Endothelial cell of umbilical vein (primary cell): ENCODE measurements around the gene ABI3. TPM values are rescaled to one million over a fixed set of nuclear protein-coding genes. Genes with fewer than 3 reads are reported as not detected.

Experiments
- BruUV-seq: library from RNA; stranded (reverse); fragments of 400-500 nt; replicated peaks from 2 replicates; lab custom pipeline; 2021; lab: Mats Ljungman, UMichigan
- CTCF ChIA-PET: fragments of 300-600, 350-600 bp; sonication (Branson Sonifier 250); formaldehyde crosslinking; loops from one replicate; lab custom pipeline; 2021; ENCODE audit warnings: antibody characterized with exemption, inconsistent platforms; lab: Charles Lee
- POLR2A ChIA-PET: fragments of 300-600, 350-600 bp; sonication (Branson Sonifier 250); formaldehyde crosslinking; loops from one replicate; lab custom pipeline; 2021; ENCODE audit warnings: antibody characterized with exemption, inconsistent platforms; lab: Charles Lee
- DNase-seq: peaks from one replicate; pipeline ENCODE4 v3.0.0-alpha.2; 2011; ENCODE audit warnings: low read depth, low spot score
- FAIRE-seq: peaks from 2 replicates; lab custom pipeline; 2011; peaks lifted over from hg19 to GRCh38; lab: Jason Lieb, UNC
- H2AFZ ChIP-seq: 2 replicates; pipeline ENCODE4 v1.6.0; 2012; ENCODE audit warnings: low read depth, low read length, control low read depth, inconsistent platforms
- H3K27ac ChIP-seq: 2 replicates; pipeline ENCODE4 v1.5.1; 2011; ENCODE audit warnings: low read depth, mild to moderate bottlenecking, control low read depth, low read length, moderate library complexity; ENCODE audit not compliant: insufficient read depth
- H3K27me3 ChIP-seq, 2 experiments: 2 replicates each; pipeline versions ENCODE4 v1.6.0 to v1.6.1; 2011; ENCODE audit warnings: low read length in 2 of 2, mixed read lengths in 1 of 2; ENCODE audit not compliant: control insufficient read depth in 2 of 2, insufficient read depth in 2 of 2
- H3K36me3 ChIP-seq, 2 experiments: 2 replicates in 1 of 2; 3 replicates in 1 of 2; pipeline ENCODE4 v1.5.1; 2011; ENCODE audit warnings: low read length in 2 of 2, mild to moderate bottlenecking in 1 of 2, moderate library complexity in 1 of 2; ENCODE audit not compliant: control insufficient read depth in 2 of 2, insufficient read depth in 2 of 2; ENCODE audit errors: extremely low read depth in 1 of 2
- H3K4me1 ChIP-seq: 3 replicates; pipeline ENCODE4 v1.5.1; 2011; ENCODE audit warnings: mild to moderate bottlenecking, low read length; ENCODE audit not compliant: control insufficient read depth, insufficient read depth; ENCODE audit errors: extremely low read depth
- H3K4me2 ChIP-seq: 2 replicates; pipeline ENCODE4 v1.6.1; 2011; ENCODE audit warnings: low read length, control low read depth, mixed read lengths; ENCODE audit not compliant: insufficient read depth
- H3K4me3 ChIP-seq, 3 experiments: fragments of 200-600 bp in 1 of 3; sonication (generic), shearing (Covaris generic) in 1 of 3; replicated peaks in 1 of 3; 2 replicates each; pipeline ENCODE4 v1.5.1; 2011 to 2016; ENCODE audit warnings: control low read depth in 3 of 3, low read length in 3 of 3, mild to moderate bottlenecking in 2 of 3, inconsistent platforms in 1 of 3, low read depth in 1 of 3, moderate library complexity in 1 of 3; ENCODE audit not compliant: insufficient read depth in 1 of 3
- H3K79me2 ChIP-seq: 2 replicates; pipeline ENCODE4 v1.6.0; 2012; ENCODE audit warnings: low read length, inconsistent platforms; ENCODE audit not compliant: control insufficient read depth, insufficient read depth
- H3K9ac ChIP-seq: replicated peaks from 2 replicates; pipeline ENCODE3; 2011; ENCODE audit warnings: low read length, control low read depth; ENCODE audit not compliant: insufficient read depth; ENCODE audit errors: extremely low read depth
- H3K9me1 ChIP-seq: replicated peaks from 3 replicates; pipeline ENCODE4 v1.6.0; 2011; ENCODE audit warnings: mild to moderate bottlenecking, low read length; ENCODE audit not compliant: control insufficient read depth, insufficient read depth; ENCODE audit errors: extremely low read depth
- H3K9me3 ChIP-seq: replicated peaks from 2 replicates; pipeline ENCODE4 v1.5.1; 2012; ENCODE audit warnings: low read length, inconsistent platforms; ENCODE audit not compliant: control insufficient read depth, insufficient read depth
- H4K20me1 ChIP-seq: replicated peaks from 2 replicates; pipeline ENCODE3; 2011; ENCODE audit warnings: mild to moderate bottlenecking, low read length; ENCODE audit not compliant: control insufficient read depth, insufficient read depth; ENCODE audit errors: extremely low read depth
- EZH2 ChIP-seq: IDR thresholded peaks from 2 replicates; pipeline ENCODE4 v1.6.1; 2012; ENCODE audit warnings: borderline replicate concordance, low read depth, mild to moderate bottlenecking, moderate library complexity, low read length, inconsistent platforms; ENCODE audit not compliant: severe bottlenecking
- FOS ChIP-seq: IDR thresholded peaks from 2 replicates; pipeline ENCODE4 v1.6.1; 2011; ENCODE audit warnings: mild to moderate bottlenecking, low read length, moderate library complexity, borderline replicate concordance; ENCODE audit not compliant: insufficient read depth
- GATA2 ChIP-seq: IDR thresholded peaks from 2 replicates; pipeline ENCODE4 v1.7.0; 2011; ENCODE audit warnings: low read depth, mild to moderate bottlenecking, moderate library complexity, mixed read lengths, low read length; ENCODE audit not compliant: insufficient read length, insufficient read depth
- JUN ChIP-seq: IDR thresholded peaks from 2 replicates; pipeline ENCODE4 v1.6.1; 2011; ENCODE audit warnings: borderline replicate concordance, low read depth; ENCODE audit not compliant: insufficient read length, insufficient read depth
- MYC ChIP-seq: IDR thresholded peaks from one replicate; pipeline ENCODE4 v1.6.1; 2011; ENCODE audit warnings: mild to moderate bottlenecking, low read depth, low read length
- POLR2A ChIP-seq: IDR thresholded peaks from 2 replicates; pipeline ENCODE4 v1.6.1; 2012; ENCODE audit warnings: low read depth, mild to moderate bottlenecking, control low read depth, low read length
- POLR2AphosphoS5 ChIP-seq: IDR thresholded peaks from 2 replicates; pipeline ENCODE4 v1.6.1; 2012; ENCODE audit warnings: low read depth, mild to moderate bottlenecking, control low read depth, low read length, moderate library complexity; ENCODE audit not compliant: insufficient read depth
- dilution Hi-C: fragments of 300-500 bp; cut with MboI; formaldehyde crosslinking; loops from one replicate; pipeline ENCODE4 v1.15.0; 2019; ENCODE audit warnings: low sequenced_read_pairs; ENCODE audit not compliant: extremely low pct_ligation_motif_present
- intact Hi-C: fragments of 100-400 bp; cut with micrococcal nuclease; formaldehyde crosslinking; loops from one replicate; pipeline ENCODE4 v1.10.0; 2022
- polyA plus RNA-seq, 4 experiments: library from polyadenylated mRNA; depleted of rRNA in 3 of 4; stranded (reverse) in 3 of 4; unstranded in 1 of 4; fragments of >200 nt; gene quantifications; 2 replicates each; pipeline versions ENCODE4 v1.2.1 to v1.2.3, GENCODE V29; 2011 to 2012; ENCODE audit warnings: missing spikeins in 1 of 4
- total RNA-seq: library from RNA; stranded (reverse); gene quantifications from 2 replicates; pipeline ENCODE4 v1.2.3, GENCODE V29; 2021
- TF ChIP-seq, protein P1 (sequence below): IDR thresholded peaks from 2 replicates; pipeline ENCODE4 v1.6.1; 2011; ENCODE audit not compliant: insufficient read depth, insufficient read length
- TF ChIP-seq, protein P2 (sequence below), 2 donors: IDR thresholded peaks; 1 replicate in 1 of 2; 2 replicates in 1 of 2; pipeline ENCODE4 v1.5.1; 2011; ENCODE audit warnings: low read length in 2 of 2, mild to moderate bottlenecking in 2 of 2, moderate library complexity in 2 of 2, control low read depth in 1 of 2, inconsistent platforms in 1 of 2, low read depth in 1 of 2; ENCODE audit not compliant: insufficient read depth in 1 of 2; ENCODE audit errors: extremely low read depth in 1 of 2

ABI3 gene
- total and polyA plus RNA-seq, 2 donors (not counting 3 experiments of a cell fraction or from before 2014, with no cell fraction given): 35.2 to 35.5 TPM

DNA sequence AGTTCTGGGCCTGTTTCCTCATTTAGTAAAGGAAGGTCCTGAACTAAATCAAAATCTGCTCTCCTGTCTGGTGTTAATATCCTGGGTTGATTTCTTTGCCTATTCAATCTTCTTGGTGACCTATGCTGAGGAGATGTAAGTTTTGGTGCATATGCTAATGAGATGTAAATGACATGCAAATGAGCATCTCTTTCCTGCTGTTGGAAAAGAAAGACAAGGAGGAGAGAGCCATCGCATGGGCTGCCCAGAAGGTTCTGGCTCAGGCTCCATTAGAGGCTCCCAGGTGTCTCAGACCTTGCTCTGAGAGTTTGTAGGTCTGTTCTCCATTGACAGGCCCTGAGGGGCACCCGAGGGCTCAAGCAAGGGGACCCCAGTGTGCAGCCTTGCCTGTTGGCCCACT, 3.3 kb downstream of the ABI3 start:
- TF ChIP-seq EZH2 (no peak), GATA2 (no peak), MYC (no peak), JUN (no peak), POLR2AphosphoS5 (no peak), FOS (no peak), POLR2A (no peak)
- TF ChIP-seq, protein P1, sequence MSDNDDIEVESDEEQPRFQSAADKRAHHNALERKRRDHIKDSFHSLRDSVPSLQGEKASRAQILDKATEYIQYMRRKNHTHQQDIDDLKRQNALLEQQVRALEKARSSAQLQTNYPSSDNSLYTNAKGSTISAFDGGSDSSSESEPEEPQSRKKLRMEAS: no peak
- TF ChIP-seq, protein P2, sequence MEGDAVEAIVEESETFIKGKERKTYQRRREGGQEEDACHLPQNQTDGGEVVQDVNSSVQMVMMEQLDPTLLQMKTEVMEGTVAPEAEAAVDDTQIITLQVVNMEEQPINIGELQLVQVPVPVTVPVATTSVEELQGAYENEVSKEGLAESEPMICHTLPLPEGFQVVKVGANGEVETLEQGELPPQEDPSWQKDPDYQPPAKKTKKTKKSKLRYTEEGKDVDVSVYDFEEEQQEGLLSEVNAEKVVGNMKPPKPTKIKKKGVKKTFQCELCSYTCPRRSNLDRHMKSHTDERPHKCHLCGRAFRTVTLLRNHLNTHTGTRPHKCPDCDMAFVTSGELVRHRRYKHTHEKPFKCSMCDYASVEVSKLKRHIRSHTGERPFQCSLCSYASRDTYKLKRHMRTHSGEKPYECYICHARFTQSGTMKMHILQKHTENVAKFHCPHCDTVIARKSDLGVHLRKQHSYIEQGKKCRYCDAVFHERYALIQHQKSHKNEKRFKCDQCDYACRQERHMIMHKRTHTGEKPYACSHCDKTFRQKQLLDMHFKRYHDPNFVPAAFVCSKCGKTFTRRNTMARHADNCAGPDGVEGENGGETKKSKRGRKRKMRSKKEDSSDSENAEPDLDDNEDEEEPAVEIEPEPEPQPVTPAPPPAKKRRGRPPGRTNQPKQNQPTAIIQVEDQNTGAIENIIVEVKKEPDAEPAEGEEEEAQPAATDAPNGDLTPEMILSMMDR (IDR thresholded peaks at IDR 0.05; ENCODE audit: extremely low read depth in 1 of 2, insufficient read depth in 1 of 2, low read depth in 1 of 2, low read length in 2 of 2): no peak
- Histone ChIP-seq H3K36me3 (peaks cover 1 to 10% of the 10 kb centered on the region in 2 experiments), H3K9me1 (no peaks in the 10 kb centered on the region), H3K9ac (no peak overlapping the region), H3K4me1 (peaks cover 59% of the 10 kb centered on the region), H3K4me3 (no peak overlapping the region), H4K20me1 (no peaks in the 10 kb centered on the region), H3K27me3 (no peaks in the 10 kb centered on the region), H3K4me2 (peak overlapping the region; percentile 43), H3K79me2 (peaks cover 49% of the 10 kb centered on the region), H2AFZ (no peak overlapping the region), H3K27ac (no peak overlapping the region), H3K9me3 (no peaks in the 10 kb centered on the region)
- dilution Hi-C loops (no loop called here), intact Hi-C loops (no loop called here)
- POLR2A ChIA-PET: interaction anchor here (0.7 kb wide), 1 partner anchor 36 kb away, joined by 4 read pairs; no protein-coding TSS in a partner anchor
- no peak for DNase-seq
- no TSS peak for BruUV-seq
- FAIRE-seq: no peak
- CTCF ChIA-PET: interaction anchor here (1.0 to 3.7 kb wide), 6 partner anchors 9 to 77 kb away, joined by 3 to 24 read pairs (median 10); no protein-coding TSS in a partner anchor
